H9 (cell line): ENCODE data around the gene GSE1. TPM values are rescaled to one million over a fixed set of nuclear protein-coding genes. Genes with fewer than 3 reads are reported as not detected.

ENCODE experiments used
- DNase-seq: peaks from one replicate; pipeline ENCODE4 v3.0.0-alpha.2; 2017
- H2AFZ ChIP-seq: one replicate; pipeline ENCODE4 v1.6.1; 2013; ENCODE audit warnings: mild to moderate bottlenecking, low read length, control low read depth, moderate library complexity
- H2AK5ac ChIP-seq: 2 replicates; pipeline ENCODE4 v1.6.1; 2013; ENCODE audit warnings: low read length, control low read depth, mixed read lengths; ENCODE audit not compliant: insufficient read length
- H2BK120ac ChIP-seq: one replicate; pipeline ENCODE4 v1.6.1; 2013; ENCODE audit warnings: low read depth, mild to moderate bottlenecking, low read length, control low read depth, inconsistent platforms; ENCODE audit not compliant: poor library complexity, severe bottlenecking
- H2BK12ac ChIP-seq: 2 replicates; pipeline ENCODE4 v1.6.1; 2013; ENCODE audit warnings: low read length, control low read depth, mixed read lengths, low read depth; ENCODE audit not compliant: insufficient read length
- H2BK15ac ChIP-seq: 2 replicates; pipeline ENCODE4 v1.6.1; 2013; ENCODE audit warnings: low read depth, low read length, control low read depth
- H2BK20ac ChIP-seq: one replicate; pipeline ENCODE4 v1.6.1; 2013; ENCODE audit warnings: low read depth, mild to moderate bottlenecking, low read length, control low read depth, inconsistent platforms; ENCODE audit not compliant: poor library complexity, severe bottlenecking
- H2BK5ac ChIP-seq: 2 replicates; pipeline ENCODE4 v1.6.1; 2013; ENCODE audit warnings: low read length, control low read depth, mixed read lengths; ENCODE audit not compliant: insufficient read length
- H3K14ac ChIP-seq: 2 replicates; pipeline ENCODE4 v1.6.1; 2013; ENCODE audit warnings: low read length, control low read depth; ENCODE audit not compliant: insufficient read depth
- H3K18ac ChIP-seq: 2 replicates; pipeline ENCODE4 v1.6.1; 2013; ENCODE audit warnings: low read depth, mild to moderate bottlenecking, mixed read lengths, low read length, control low read depth; ENCODE audit not compliant: insufficient read length
- H3K23ac ChIP-seq: 2 replicates; pipeline ENCODE4 v1.6.1; 2013; ENCODE audit warnings: low read length, control low read depth, mixed read lengths, low read depth; ENCODE audit not compliant: insufficient read length
- H3K23me2 ChIP-seq: 2 replicates; pipeline ENCODE4 v1.6.1; 2013; ENCODE audit warnings: low read depth, mild to moderate bottlenecking, mixed read lengths, low read length, control low read depth; ENCODE audit not compliant: insufficient read length, poor library complexity, severe bottlenecking
- H3K27ac ChIP-seq: 2 replicates; pipeline ENCODE4 v1.5.1; 2013; ENCODE audit warnings: low read length, control low read depth, mixed read lengths, low read depth; ENCODE audit not compliant: insufficient read length
- H3K27me3 ChIP-seq: 2 replicates; pipeline ENCODE4 v1.6.1; 2013; ENCODE audit warnings: low read length, control low read depth, inconsistent platforms; ENCODE audit not compliant: insufficient read depth
- H3K4ac ChIP-seq: 2 replicates; pipeline ENCODE4 v1.6.1; 2013; ENCODE audit warnings: low read depth, mild to moderate bottlenecking, control low read depth, inconsistent platforms, low read length, moderate library complexity
- H3K4me1 ChIP-seq: 2 replicates; pipeline ENCODE4 v1.6.1; 2013; ENCODE audit warnings: low read length, control low read depth, inconsistent platforms; ENCODE audit not compliant: insufficient read depth
- H3K4me2 ChIP-seq: 2 replicates; pipeline ENCODE4 v1.6.1; 2013; ENCODE audit warnings: low read length, control low read depth, mixed read lengths; ENCODE audit not compliant: insufficient read length, insufficient read depth
- H3K56ac ChIP-seq: 2 replicates; pipeline ENCODE4 v1.6.1; 2013; ENCODE audit warnings: low read depth, mild to moderate bottlenecking, mixed read lengths, low read length, control low read depth; ENCODE audit not compliant: insufficient read length
- H3K79me1 ChIP-seq: 2 replicates; pipeline ENCODE4 v1.6.1; 2013; ENCODE audit warnings: low read depth, mild to moderate bottlenecking, moderate library complexity, low read length, control low read depth, inconsistent platforms; ENCODE audit not compliant: insufficient read depth, poor library complexity, severe bottlenecking
- H3K79me2 ChIP-seq: 2 replicates; pipeline ENCODE4 v1.6.1; 2013; ENCODE audit warnings: low read length, control low read depth, inconsistent platforms; ENCODE audit not compliant: insufficient read depth
- H3K9ac ChIP-seq: 2 replicates; pipeline ENCODE4 v1.6.1; 2013; ENCODE audit warnings: low read length, control low read depth, mixed read lengths; ENCODE audit not compliant: insufficient read length; ENCODE audit errors: extremely low read depth
- H3K9me3 ChIP-seq: one replicate; pipeline ENCODE4 v1.6.1; 2013; ENCODE audit warnings: low read depth, low read length, inconsistent platforms; ENCODE audit not compliant: control insufficient read depth
- H3T11ph ChIP-seq: one replicate; pipeline ENCODE4 v1.6.1; 2013; ENCODE audit warnings: mild to moderate bottlenecking, low read length, control low read depth, inconsistent platforms
- H4K20me1 ChIP-seq: one replicate; pipeline ENCODE4 v1.6.1; 2013; ENCODE audit not compliant: control insufficient read depth, insufficient read length, insufficient read depth
- H4K5ac ChIP-seq: 2 replicates; pipeline ENCODE4 v1.6.1; 2013; ENCODE audit warnings: low read depth, mild to moderate bottlenecking, mixed read lengths, low read length, control low read depth; ENCODE audit not compliant: insufficient read length
- H4K8ac ChIP-seq: replicated peaks from 2 replicates; pipeline ENCODE4 v1.6.1; 2013; ENCODE audit warnings: low read length, control low read depth, mixed read lengths, low read depth; ENCODE audit not compliant: insufficient read length
- H4K91ac ChIP-seq: 2 replicates; pipeline ENCODE4 v1.6.1; 2013; ENCODE audit warnings: low read depth, mild to moderate bottlenecking, moderate library complexity, mixed read lengths, low read length, control low read depth; ENCODE audit not compliant: insufficient read length
- H3K27ac Mint-ChIP-seq, 3 experiments: 2 replicates in 2 of 3; 3 replicates in 1 of 3; pipeline ENCODE4 v1.8.0; 2020 to 2021; ENCODE audit warnings: mixed read lengths in 3 of 3, mild to moderate bottlenecking in 1 of 3, moderate library complexity in 1 of 3
- H3K27me3 Mint-ChIP-seq: 2 replicates; pipeline ENCODE4 v1.8.0; 2021; ENCODE audit warnings: low read depth, mild to moderate bottlenecking, moderate library complexity, mixed read lengths
- H3K36me3 Mint-ChIP-seq, 3 experiments: 2 replicates in 2 of 3; 3 replicates in 1 of 3; pipeline ENCODE4 v1.8.0; 2020 to 2021; ENCODE audit warnings: low read depth in 3 of 3, mixed read lengths in 3 of 3; ENCODE audit not compliant: insufficient read depth in 1 of 3
- H3K4me1 Mint-ChIP-seq, 2 experiments: 2 replicates each; pipeline ENCODE4 v1.8.0; 2020; ENCODE audit warnings: mixed read lengths in 2 of 2
- H3K4me3 Mint-ChIP-seq, 2 experiments: 2 replicates in 1 of 2; 3 replicates in 1 of 2; pipeline ENCODE4 v1.8.0; 2020 to 2021; ENCODE audit warnings: mild to moderate bottlenecking in 2 of 2, mixed read lengths in 2 of 2, moderate library complexity in 1 of 2
- H3K9me3 Mint-ChIP-seq, 2 experiments: 2 replicates in 1 of 2; 3 replicates in 1 of 2; pipeline ENCODE4 v1.8.0; 2020; ENCODE audit warnings: mild to moderate bottlenecking in 2 of 2, mixed read lengths in 2 of 2, moderate library complexity in 1 of 2
- CTCF ChIP-seq: fragments of 200-600 bp; sonication (generic); conservative IDR thresholded peaks from 3 replicates; pipeline ENCODE4 v1.8.0; 2021; ENCODE audit warnings: antibody characterized with exemption, mild to moderate bottlenecking
- whole genome bisulfite sequencing: extraction: QIAGEN DNeasy Blood & Tissue Kit; methylation state at CpG from one replicate; pipeline ENCODE4 v1.1.7; 2013; ENCODE audit warnings: missing lambda C conversion rate, low lambda C conversion rate, mixed read lengths; ENCODE audit not compliant: insufficient read length; ENCODE audit errors: extremely low coverage; 5-methylcytosine and 5-hydroxymethylcytosine counted together
- total RNA-seq: library from RNA; stranded (reverse); gene quantifications from 2 replicates; pipeline ENCODE4 v1.2.1, GENCODE V29; 2021

The GSE1 gene
- total RNA-seq, 1 experiment from 2014 or later, result 125 TPM

- Mint-ChIP-seq H3K4me3 (no peak overlapping the region), H3K27me3 (peaks cover 26% of the 10 kb centered on the region), H3K36me3 (no peaks in the 10 kb centered on the region), H3K27ac (no peak overlapping the region), H3K4me1 (peaks cover 9 to 14% of the 10 kb centered on the region in 2 experiments), H3K9me3 (no peaks in the 10 kb centered on the region; a peak in 1 of 5 replicates)
- TF ChIP-seq CTCF, result no peak
- Histone ChIP-seq H2BK5ac (no peak overlapping the region), H3K4ac (no peak overlapping the region), H2BK120ac (no peak overlapping the region), H4K8ac (no peak overlapping the region), H4K91ac (no peak overlapping the region), H3K14ac (no peak overlapping the region), H3K27me3 (no peaks in the 10 kb centered on the region), H3K27ac (no peak overlapping the region), H4K5ac (no peak overlapping the region), H3K18ac (no peak overlapping the region), H3K79me2 (no peaks in the 10 kb centered on the region), H3T11ph (no peak overlapping the region), H3K56ac (no peak overlapping the region), H3K23me2 (peaks cover 4% of the 10 kb centered on the region), H4K20me1 (no peaks in the 10 kb centered on the region), H3K79me1 (no peaks in the 10 kb centered on the region), H3K9ac (no peak overlapping the region), H2BK12ac (no peak overlapping the region), H2AFZ (no peak overlapping the region), H2AK5ac (no peak overlapping the region), H3K23ac (no peak overlapping the region), H2BK15ac (no peak overlapping the region), H3K9me3 (no peaks in the 10 kb centered on the region), H2BK20ac (no peak overlapping the region), H3K4me1 (peaks cover 3% of the 10 kb centered on the region; the same call in 1 of the 2 replicates), H3K4me2 (no peak overlapping the region)
- no CpG with 5 or more reads among the region's 16 CpGs for WGBS
- DNase-seq, result no peak
Measured at GRCh38 chr16:85696781-85697180, 83.7 kb downstream of the GSE1 start.
